Retinal pigment epithelial cell (primary cell): Measurements from ENCODE around the gene KCTD13.

Source experiments
- DNase-seq: peaks from one replicate; pipeline ENCODE4 v3.0.0-alpha.2; 2010; ENCODE audit warnings: low read depth
- H3K4me3 ChIP-seq: 2 replicates; pipeline ENCODE4 v1.5.1; 2011; ENCODE audit warnings: mild to moderate bottlenecking, low read length, control low read depth, moderate library complexity
- CTCF ChIP-seq: conservative IDR thresholded peaks from 2 replicates; pipeline ENCODE4 v1.5.1; 2011; ENCODE audit warnings: low read depth, low read length, control low read depth, inconsistent platforms

KCTD13 gene

GRCh38 chr16:29921034-29921385 lies 5.0 kb downstream of the KCTD13 start:
- no peak for DNase-seq
- no peak for TF ChIP-seq CTCF
- H3K4me3 ChIP-seq = no peak overlapping the region

DNA sequence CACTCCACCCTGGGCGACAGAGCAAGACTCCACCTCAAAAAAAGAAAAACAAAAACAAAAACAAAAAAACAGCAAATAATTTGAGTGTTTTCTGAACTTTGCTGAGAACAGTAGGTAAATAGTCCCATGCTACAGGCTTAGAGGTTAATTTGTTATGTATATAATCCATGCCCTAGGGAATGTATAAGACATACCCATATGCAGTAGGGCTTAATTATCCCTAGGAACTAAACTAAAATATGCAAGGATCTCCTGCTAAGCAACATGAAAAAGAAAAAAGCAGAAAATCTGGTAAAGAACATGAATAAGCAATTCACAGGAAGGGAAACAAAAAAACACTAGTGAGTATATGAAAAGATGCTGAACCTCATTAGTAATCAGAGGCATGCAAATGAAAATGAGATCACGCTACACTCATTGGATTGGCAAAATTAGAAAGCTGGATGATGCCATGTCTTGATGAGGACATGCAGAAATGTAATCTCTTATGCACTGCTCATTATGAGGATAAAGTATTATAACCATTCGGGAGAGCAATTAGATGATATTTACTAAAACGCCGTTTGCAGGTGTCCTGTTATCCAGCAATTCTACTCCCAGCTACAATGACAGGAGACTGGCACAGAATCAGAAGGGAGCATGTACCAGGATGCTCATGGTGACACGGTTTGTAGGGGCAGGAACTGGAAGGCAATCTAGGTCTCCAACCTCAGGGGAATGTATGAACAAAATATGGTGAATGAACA lies 5.6 kb downstream of the KCTD13 start:
- no peak for TF ChIP-seq CTCF
- DNase-seq = no peak
- no peak overlapping the region for H3K4me3 ChIP-seq

DNA sequence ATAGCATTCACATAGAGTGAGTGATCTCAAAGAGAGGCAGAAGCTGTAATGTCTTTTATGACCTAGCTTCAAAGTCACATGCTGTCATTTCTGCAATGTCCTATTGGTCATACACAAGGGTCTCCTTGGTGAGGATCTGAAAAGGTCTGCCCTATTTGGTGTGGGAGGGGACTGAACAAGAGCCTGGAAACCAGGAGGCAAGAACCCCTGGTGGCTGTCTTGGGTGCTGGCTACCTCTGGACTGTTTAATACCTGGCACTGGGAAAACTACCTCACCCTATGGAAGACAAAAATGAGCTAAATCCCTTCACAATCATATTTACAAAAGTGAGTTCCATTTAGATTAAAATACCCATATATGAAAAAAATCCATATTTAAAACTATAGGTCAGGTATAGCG lies 9.0 kb downstream of the KCTD13 start:
- no peak for TF ChIP-seq CTCF
- DNase-seq = no peak
- no peak overlapping the region for H3K4me3 ChIP-seq

DNA sequence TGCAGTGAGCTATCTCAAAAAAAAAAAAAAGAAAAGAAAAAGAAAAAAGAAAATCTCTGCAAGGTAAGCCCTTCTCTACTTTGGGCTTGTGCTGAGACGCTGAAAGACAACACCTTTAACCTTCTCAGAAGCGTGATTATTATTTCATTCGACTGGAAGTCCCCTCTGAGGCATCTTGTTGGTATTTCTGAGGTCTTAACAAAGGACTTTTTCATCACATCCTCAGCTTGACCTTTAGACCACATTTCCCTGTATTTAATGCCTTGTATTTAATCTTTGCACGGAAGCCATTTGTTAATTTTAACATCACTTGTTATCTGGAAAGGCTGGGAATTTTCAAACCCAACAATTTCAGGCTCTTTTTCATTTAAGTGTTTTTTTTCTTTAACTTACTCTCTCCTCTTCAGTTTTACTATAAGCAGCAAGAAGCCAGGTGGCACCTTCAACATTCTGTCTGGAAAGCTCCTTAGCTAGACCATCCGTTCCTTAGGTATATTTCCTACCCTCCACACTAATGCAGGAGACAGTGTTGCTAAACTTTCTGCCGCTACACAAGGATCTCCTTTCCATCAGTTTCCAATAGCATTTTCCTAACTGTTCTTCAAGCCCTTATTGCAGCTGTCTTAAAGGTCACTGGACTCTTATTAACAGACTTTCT lies 10.3 kb downstream of the KCTD13 start:
- no peak for TF ChIP-seq CTCF
- H3K4me3 ChIP-seq = no peak overlapping the region
- no peak for DNase-seq

DNA sequence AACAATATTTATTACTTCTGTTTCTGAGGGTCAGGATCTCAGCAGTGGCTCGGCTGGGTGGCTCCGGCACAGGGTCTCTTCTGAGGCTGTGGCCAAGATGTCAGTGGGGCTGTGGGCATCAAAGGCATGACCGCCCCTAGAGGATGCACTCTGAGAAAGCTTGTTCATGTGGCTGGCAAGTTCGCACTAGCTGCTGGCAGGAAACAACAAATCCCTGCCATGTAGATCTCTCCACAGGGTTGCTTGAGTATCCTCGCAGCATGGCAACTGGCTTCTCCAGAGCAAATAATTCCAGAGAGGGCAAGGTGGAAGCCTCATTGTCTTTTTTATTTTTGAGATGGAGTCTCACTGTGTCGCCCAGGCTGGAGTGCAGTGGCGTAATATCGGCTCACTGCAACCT lies 12.5 kb downstream of the KCTD13 start:
- DNase-seq = no peak
- TF ChIP-seq CTCF = no peak
- H3K4me3 ChIP-seq = no peak overlapping the region

- H3K4me3 ChIP-seq = no peak overlapping the region
- no peak for TF ChIP-seq CTCF
- DNase-seq = no peak
These were observed 13.9 kb downstream of the KCTD13 start for GRCh38 chr16:29912087-29912486.

GRCh38 chr16:29911676-29912010 lies 14.4 kb downstream of the KCTD13 start:
- TF ChIP-seq CTCF = no peak
- H3K4me3 ChIP-seq = no peak overlapping the region
- no peak for DNase-seq
